Psoas muscle (tissue), 8 donors: ENCODE results near the gene TSPAN5. TPM values are rescaled to one million over a fixed set of nuclear protein-coding genes. Genes with fewer than 3 reads are reported as not detected.

Experiments
- ATAC-seq, 4 donors: fragments of 200-7000 bp; cut with Tn5 transposase; one replicate each; pipeline ENCODE4 v1.9.1; 2020; ENCODE audit warnings: moderate library complexity in 3 of 4, mild to moderate bottlenecking in 2 of 4
- DNase-seq, 2 donors: peaks; one replicate each; pipeline ENCODE4 v3.0.0-alpha.2; 2020
- H3K27ac ChIP-seq: fragments of 200-600 bp; one replicate; pipeline ENCODE4 v1.8.0; 2022
- H3K27me3 ChIP-seq, 3 donors: fragments of 200-600 bp in 1 of 3; one replicate each; pipeline versions ENCODE4 v1.6.1 to v1.8.0; 2013 to 2022; ENCODE audit warnings: low read length in 2 of 3, mild to moderate bottlenecking in 2 of 3, moderate library complexity in 1 of 3; ENCODE audit not compliant: insufficient read depth in 3 of 3
- H3K36me3 ChIP-seq, 2 donors: fragments of 200-600 bp in 1 of 2; one replicate each; pipeline versions ENCODE4 v1.6.1 to v1.8.0; 2013 to 2022; ENCODE audit warnings: low read depth in 1 of 2, mild to moderate bottlenecking in 1 of 2, moderate library complexity in 1 of 2; ENCODE audit not compliant: insufficient read depth in 1 of 2
- H3K4me1 ChIP-seq: fragments of 200-600 bp; one replicate; pipeline ENCODE4 v1.8.0; 2022
- H3K4me3 ChIP-seq: fragments of 200-600 bp; one replicate; pipeline ENCODE4 v1.8.0; 2022; ENCODE audit warnings: mild to moderate bottlenecking
- H3K9me3 ChIP-seq: fragments of 200-600 bp; one replicate; pipeline ENCODE4 v1.8.0; 2022
- WGBS, 3 donors: extraction: QIAGEN DNeasy Blood & Tissue Kit; methylation state at CpG; one replicate each; pipeline versions ENCODE4 v1.1.6 to v1.1.7; 2013; 5-methylcytosine and 5-hydroxymethylcytosine counted together
- intact Hi-C, 2 donors: fragments of 100-400 bp; cut with DNase I; formaldehyde crosslinking; loops; one replicate each; pipeline versions ENCODE4 v1.11.0 to v1.14.2; 2022
- polyA plus RNA-seq, 3 donors: library from polyadenylated mRNA; stranded (reverse); fragments of 200-250 nt; gene quantifications; one replicate each; pipeline ENCODE4 v1.2.3, GENCODE V29; 2013
- total RNA-seq, 4 donors: library from RNA; stranded (reverse); fragmentation: NEBNext Ultra II Directional in 2 of 4; extraction: Animal tissue kit (Norgen Biotek cat#: 25700) in 2 of 4; gene quantifications; one replicate each; pipeline versions ENCODE4 v1.2.1 to v1.2.4, GENCODE V29; 2021 to 2023
- TF ChIP-seq, protein P1 (sequence below): fragments of 200-600 bp; IDR thresholded peaks from one replicate; pipeline ENCODE4 v1.8.0; 2022; ENCODE audit warnings: antibody characterized with exemption
- donor health status: healthy with polysubstance abuse.
- donor health status: DM: no; HTN: no; CAD: no; lungs with moderate emphysema.
- donor health status: Bipolar disorder and iron deficiency.
- donor health status: healthy.
- donor health status: DM: yes; HTN: yes; CAD: no.
- donor health status: DM: no; HTN: no; CAD: no.
- donor health status: DM: no; HTN: no; CAD: no.
- donor health status: DM: yes; HTN: yes; CAD: no.

TSPAN5 gene
- total and polyA plus RNA-seq, 7 donors = 0.63 to 7.3 (median 3.8) TPM

DNA sequence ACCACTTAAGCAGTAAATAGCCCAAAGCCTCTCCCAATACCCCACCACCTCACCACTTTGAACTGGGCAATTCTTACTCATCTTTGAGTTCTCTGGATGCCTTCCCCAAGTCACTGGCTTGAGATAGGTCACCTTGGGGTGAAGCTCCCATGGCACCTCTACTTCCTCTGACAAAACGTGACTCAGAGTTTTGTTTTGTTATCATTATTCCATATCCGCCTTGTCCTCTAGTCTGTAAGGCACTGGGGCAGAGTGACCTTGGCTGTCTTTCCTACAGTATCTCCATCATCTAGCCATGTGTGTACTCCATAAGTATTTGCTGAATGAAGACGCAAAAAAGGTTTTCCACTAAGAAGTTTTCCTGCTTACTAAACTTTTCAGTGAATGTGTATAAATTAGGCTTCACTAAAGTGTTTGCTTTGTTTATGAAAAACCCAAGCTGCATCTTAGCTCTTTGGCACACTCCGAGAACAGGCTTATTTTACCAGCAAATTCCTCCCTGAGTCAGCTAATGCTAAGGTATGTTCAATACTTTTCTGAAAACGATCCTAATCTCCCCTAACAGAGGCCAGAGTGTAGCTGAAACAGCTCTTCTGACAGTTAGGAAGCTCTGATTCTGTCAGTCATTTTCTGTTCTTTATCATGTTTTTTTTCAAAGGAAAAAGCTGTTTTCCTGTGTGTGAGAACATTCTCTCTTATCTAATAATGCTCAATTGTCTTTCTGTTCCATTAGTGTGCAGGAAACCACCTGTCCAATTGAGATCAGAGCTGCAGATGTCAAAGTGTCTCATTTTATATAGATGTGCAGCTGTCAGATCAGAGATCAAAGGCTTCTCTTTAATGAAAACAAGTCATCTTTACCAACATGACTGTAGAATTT, 30.2 kb upstream of the TSPAN5 start:
- DNase-seq = no peak
- H3K27me3 ChIP-seq = peaks cover 0 to 2% (median 0%) of the 10 kb centered on the region in 3 donors
- no peaks in the 10 kb centered on the region for H3K36me3 ChIP-seq
- H3K27ac ChIP-seq = no peak overlapping the region
- H3K4me1 ChIP-seq = no peaks in the 10 kb centered on the region
- TF ChIP-seq, protein P1, sequence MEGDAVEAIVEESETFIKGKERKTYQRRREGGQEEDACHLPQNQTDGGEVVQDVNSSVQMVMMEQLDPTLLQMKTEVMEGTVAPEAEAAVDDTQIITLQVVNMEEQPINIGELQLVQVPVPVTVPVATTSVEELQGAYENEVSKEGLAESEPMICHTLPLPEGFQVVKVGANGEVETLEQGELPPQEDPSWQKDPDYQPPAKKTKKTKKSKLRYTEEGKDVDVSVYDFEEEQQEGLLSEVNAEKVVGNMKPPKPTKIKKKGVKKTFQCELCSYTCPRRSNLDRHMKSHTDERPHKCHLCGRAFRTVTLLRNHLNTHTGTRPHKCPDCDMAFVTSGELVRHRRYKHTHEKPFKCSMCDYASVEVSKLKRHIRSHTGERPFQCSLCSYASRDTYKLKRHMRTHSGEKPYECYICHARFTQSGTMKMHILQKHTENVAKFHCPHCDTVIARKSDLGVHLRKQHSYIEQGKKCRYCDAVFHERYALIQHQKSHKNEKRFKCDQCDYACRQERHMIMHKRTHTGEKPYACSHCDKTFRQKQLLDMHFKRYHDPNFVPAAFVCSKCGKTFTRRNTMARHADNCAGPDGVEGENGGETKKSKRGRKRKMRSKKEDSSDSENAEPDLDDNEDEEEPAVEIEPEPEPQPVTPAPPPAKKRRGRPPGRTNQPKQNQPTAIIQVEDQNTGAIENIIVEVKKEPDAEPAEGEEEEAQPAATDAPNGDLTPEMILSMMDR = no peak
- no peak for ATAC-seq
- no peaks in the 10 kb centered on the region for H3K9me3 ChIP-seq
- H3K4me3 ChIP-seq = no peak overlapping the region
- 30 to 45% (median 36%) methylated on average over 5 of the region's 5 CpGs for WGBS, 3 donors
- intact Hi-C loops = no loop called here

DNA sequence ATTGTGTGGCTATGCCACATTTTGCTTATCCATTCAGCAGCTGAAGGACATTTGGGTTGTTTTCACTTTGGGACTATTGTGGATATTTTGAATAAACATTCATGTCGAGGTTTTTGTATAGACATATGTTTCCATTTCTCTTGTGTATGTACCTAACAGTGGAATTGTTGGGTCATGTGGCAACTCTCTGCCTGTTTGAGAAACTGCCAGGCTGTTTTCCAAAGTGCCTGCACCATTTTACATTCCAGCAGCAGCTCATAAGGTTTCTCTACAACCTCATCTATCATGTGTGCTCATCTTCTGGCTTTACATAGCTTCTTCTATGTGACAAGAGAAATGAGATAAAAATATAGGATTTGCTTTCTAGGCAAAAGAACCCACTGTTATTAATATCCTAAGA, 29.5 kb upstream of the TSPAN5 start:
- Histone ChIP-seq H3K36me3 (no peaks in the 10 kb centered on the region), H3K27me3 (peaks cover 0 to 2% (median 0%) of the 10 kb centered on the region in 3 donors), H3K4me3 (no peak overlapping the region), H3K9me3 (no peaks in the 10 kb centered on the region), H3K27ac (no peak overlapping the region), H3K4me1 (no peaks in the 10 kb centered on the region)
- no peak for ATAC-seq
- 77 to 94% (median 89%) methylated on average over 1 of the region's 1 CpG for WGBS, 3 donors
- DNase-seq = no peak
- TF ChIP-seq, protein P1 = no peak
- intact Hi-C loops = no loop called here

DNA sequence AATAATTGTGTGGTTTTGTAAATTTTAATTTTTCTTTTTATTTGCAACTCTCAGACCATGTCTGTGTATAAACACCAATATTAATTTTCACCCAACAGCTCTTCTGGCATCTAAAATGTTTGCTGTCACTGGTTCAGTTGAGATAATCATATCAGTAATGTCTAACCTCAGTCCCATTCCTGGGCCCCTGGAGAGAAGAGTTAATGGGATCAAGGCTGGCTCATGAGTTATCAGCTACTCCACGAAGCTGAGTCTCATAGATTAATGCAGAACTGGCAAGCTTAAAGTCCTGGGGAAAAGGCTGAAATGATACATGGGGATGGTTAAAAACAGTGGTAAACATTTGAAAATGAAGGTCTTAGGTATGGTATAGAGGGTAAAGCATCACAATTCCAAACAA, 28.4 kb upstream of the TSPAN5 start:
- intact Hi-C loops = no loop called here
- ATAC-seq (no peak), DNase-seq (no peak)
- no peaks in the 10 kb centered on the region for H3K4me1 ChIP-seq
- H3K27me3 ChIP-seq = peaks cover 0 to 2% (median 0%) of the 10 kb centered on the region in 3 donors
- no peaks in the 10 kb centered on the region for H3K9me3 ChIP-seq
- 16 to 44% (median 17%) methylated on average over 1 of the region's 1 CpG for WGBS, 3 donors
- no peak overlapping the region for H3K4me3 ChIP-seq
- no peaks in the 10 kb centered on the region for H3K36me3 ChIP-seq
- TF ChIP-seq, protein P1 = no peak
- H3K27ac ChIP-seq = no peak overlapping the region

DNA sequence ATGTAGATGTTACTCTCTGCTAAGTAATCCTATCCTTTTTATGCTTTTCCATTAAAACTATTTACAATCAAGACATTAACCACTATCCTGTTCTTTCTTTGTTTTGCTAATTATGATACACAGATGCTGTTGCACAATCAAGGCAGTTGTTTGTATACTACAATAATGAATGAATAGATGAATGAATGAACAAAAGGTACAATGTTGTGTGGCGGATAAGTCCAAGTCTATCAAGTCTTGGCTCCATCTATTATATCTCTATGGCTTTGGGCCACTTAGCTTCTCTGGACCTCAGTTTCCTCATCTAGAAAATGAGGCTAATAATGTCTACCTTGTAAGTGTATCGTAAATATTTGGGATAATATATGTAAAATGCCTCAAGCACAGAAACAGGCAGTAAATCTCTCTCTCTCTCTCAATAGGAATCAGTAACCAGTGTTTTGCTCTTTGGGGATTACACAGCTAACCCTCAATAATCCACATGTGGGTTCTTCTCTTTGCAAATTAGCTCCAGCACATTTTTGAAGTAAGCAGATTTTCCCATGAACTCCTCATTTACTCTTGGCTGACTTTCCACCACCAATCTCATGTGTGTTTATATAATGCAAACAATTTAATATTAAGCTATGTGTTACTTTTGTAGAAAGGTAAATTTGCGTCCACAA, 27.8 kb upstream of the TSPAN5 start:
- H3K27me3 ChIP-seq = peaks cover 0 to 2% (median 0%) of the 10 kb centered on the region in 3 donors
- H3K27ac ChIP-seq = no peak overlapping the region
- no peak overlapping the region for H3K4me3 ChIP-seq
- H3K4me1 ChIP-seq = no peaks in the 10 kb centered on the region
- DNase-seq (no peak), ATAC-seq (no peak)
- WGBS, 3 donors = 60 to 78% (median 74%) methylated on average over 3 of the region's 3 CpGs
- TF ChIP-seq, protein P1 = no peak
- H3K36me3 ChIP-seq = no peaks in the 10 kb centered on the region
- intact Hi-C loops = no loop called here
- no peaks in the 10 kb centered on the region for H3K9me3 ChIP-seq
